ENCODE measurements around the gene TNNI2. TPM values are rescaled to one million over a fixed set of nuclear protein-coding genes. Genes with fewer than 3 reads are reported as not detected.
A peak's percentile ranks its signal among the peaks of the same experiment; 100 is the strongest.

TNNI2 gene
- total RNA-seq, 1 experiment from 2014 or later = 7.8 TPM

- no TSS peak for BruUV-seq (replicated peaks)
- Histone ChIP-seq H3K27ac (no peak overlapping the region), H3K9me2 (ENCODE audit: insufficient read depth) (no peaks in the 10 kb centered on the region), H3K27me3 (ENCODE audit: insufficient read depth, low read depth) (no peaks in the 10 kb centered on the region), H3K9me3 (ENCODE audit: insufficient read depth, low read depth) (no peaks in the 10 kb centered on the region), H2AFZ (no peak overlapping the region), H3K4me1 (replicated peaks; ENCODE audit: insufficient read depth) (peaks cover 36% of the 10 kb centered on the region), H3K4me3 (no peak overlapping the region), H3K36me3 (ENCODE audit: low read depth) (no peaks in the 10 kb centered on the region), H3K79me2 (ENCODE audit: low read depth) (no peaks in the 10 kb centered on the region), H3F3A (ENCODE audit: insufficient read depth, low read depth) (no peaks in the 10 kb centered on the region), H4K20me1 (ENCODE audit: insufficient read depth) (no peaks in the 10 kb centered on the region), H3K4me2 (no peak overlapping the region)
- intact Hi-C loops (cut with micrococcal nuclease; ENCODE audit: unreplicated experiment) = loop anchor here (2.0 kb wide), 1 partner anchor 47 kb away; no protein-coding TSS in a partner anchor
- no peak for TF ChIP-seq CTCF (conservative IDR thresholded peaks at IDR 0.05)
- no peak for TF ChIP-seq EZH2 (IDR thresholded peaks at IDR 0.05; ENCODE audit: low read depth)
- ChIA-PET CTCF (no interaction called here), POLR2A (ENCODE audit: unreplicated experiment) (no interaction called here)
- no peak for DNase-seq
Observed at GRCh38 chr11:1836011-1836945, 2.5 kb upstream of the TNNI2 start.

GRCh38 chr11:1837171-1838076 lies 1.4 kb upstream of the TNNI2 start:
- Histone ChIP-seq H3K4me1 (replicated peaks; ENCODE audit: insufficient read depth) (peaks cover 28% of the 10 kb centered on the region), H3K4me3 (no peak overlapping the region), H3K9me3 (ENCODE audit: insufficient read depth, low read depth) (no peaks in the 10 kb centered on the region), H3F3A (ENCODE audit: insufficient read depth, low read depth) (no peaks in the 10 kb centered on the region), H3K27me3 (ENCODE audit: insufficient read depth, low read depth) (no peaks in the 10 kb centered on the region), H4K20me1 (ENCODE audit: insufficient read depth) (no peaks in the 10 kb centered on the region), H2AFZ (no peak overlapping the region), H3K79me2 (ENCODE audit: low read depth) (no peaks in the 10 kb centered on the region), H3K27ac (no peak overlapping the region), H3K4me2 (no peak overlapping the region), H3K9me2 (ENCODE audit: insufficient read depth) (no peaks in the 10 kb centered on the region), H3K36me3 (ENCODE audit: low read depth) (no peaks in the 10 kb centered on the region)
- intact Hi-C loops (cut with micrococcal nuclease; ENCODE audit: unreplicated experiment) = loop anchor here (2.0 kb wide), 1 partner anchor 45 kb away; no protein-coding TSS in a partner anchor
- POLR2A ChIA-PET (ENCODE audit: unreplicated experiment) = no interaction called here
- no TSS peak for BruUV-seq (replicated peaks)
- CTCF ChIA-PET = no interaction called here
- DNase-seq = peak in 1 of 2 experiments; percentile 44
- TF ChIP-seq EZH2 (IDR thresholded peaks at IDR 0.05; ENCODE audit: low read depth) (no peak), CTCF (conservative IDR thresholded peaks at IDR 0.05) (peak; percentile 78)

- intact Hi-C loops (cut with micrococcal nuclease; ENCODE audit: unreplicated experiment) = no loop called here
- POLR2A ChIA-PET (ENCODE audit: unreplicated experiment) = no interaction called here
- TF ChIP-seq EZH2 (IDR thresholded peaks at IDR 0.05; ENCODE audit: low read depth) = no peak
- peak; percentile 6; the same call in 1 of the 2 replicates for TF ChIP-seq CTCF (conservative IDR thresholded peaks at IDR 0.05)
- Histone ChIP-seq H2AFZ (no peak overlapping the region), H3K9me2 (ENCODE audit: insufficient read depth) (no peaks in the 10 kb centered on the region), H4K20me1 (ENCODE audit: insufficient read depth) (no peaks in the 10 kb centered on the region), H3K4me3 (no peak overlapping the region), H3K36me3 (ENCODE audit: low read depth) (no peaks in the 10 kb centered on the region), H3F3A (ENCODE audit: insufficient read depth, low read depth) (no peaks in the 10 kb centered on the region), H3K4me2 (no peak overlapping the region), H3K27ac (no peak overlapping the region), H3K9me3 (ENCODE audit: insufficient read depth, low read depth) (no peaks in the 10 kb centered on the region), H3K27me3 (ENCODE audit: insufficient read depth, low read depth) (no peaks in the 10 kb centered on the region), H3K79me2 (ENCODE audit: low read depth) (no peaks in the 10 kb centered on the region), H3K4me1 (replicated peaks; ENCODE audit: insufficient read depth) (peaks cover 21% of the 10 kb centered on the region)
- DNase-seq = no peak
- no TSS peak for BruUV-seq (replicated peaks)
- CTCF ChIA-PET = no interaction called here
Observed at GRCh38 chr11:1838077-1838425, 730 bp upstream of the TNNI2 start.

Measured in PC-9 (cell line).